H1 (cell line): ENCODE data around the gene LRBA. TPM values are rescaled to one million over a fixed set of nuclear protein-coding genes. Genes with fewer than 3 reads are reported as not detected.

Experiments used
- CTCF ChIA-PET: fragments of 300-600 bp; sonication (Branson Sonifier 250); formaldehyde crosslinking; loops from one replicate; lab custom pipeline; 2021; ENCODE audit not compliant: partially characterized antibody; lab: Charles Lee
- POLR2A ChIA-PET: fragments of 300-600 bp; sonication (Branson Sonifier 250); formaldehyde crosslinking; loops from one replicate; lab custom pipeline; 2021; ENCODE audit warnings: inconsistent platforms; ENCODE audit not compliant: partially characterized antibody; lab: Charles Lee
- DNase-seq, 2 experiments: peaks; one replicate each; pipeline versions ENCODE4 v3.0.0 to v3.0.0-alpha.2; 2010 to 2022; ENCODE audit warnings: low spot score in 2 of 2, low read depth in 1 of 2, mixed read lengths in 1 of 2
- FAIRE-seq: peaks from 2 replicates; lab custom pipeline; 2011; peaks lifted over from hg19 to GRCh38; lab: Jason Lieb, UNC
- H2AFZ ChIP-seq: 2 replicates; pipeline ENCODE4 v1.8.1; 2012; ENCODE audit warnings: low read length, inconsistent platforms
- H2AK5ac ChIP-seq: 2 replicates; pipeline ENCODE4 v1.6.1; 2013; ENCODE audit warnings: low read depth, low read length
- H2BK120ac ChIP-seq: replicated peaks from 2 replicates; pipeline ENCODE3; 2013; ENCODE audit warnings: low read depth, low read length, inconsistent platforms
- H2BK12ac ChIP-seq: 2 replicates; pipeline ENCODE4 v1.6.1; 2013; ENCODE audit warnings: low read depth, low read length
- H2BK15ac ChIP-seq: 2 replicates; pipeline ENCODE4 v1.6.1; 2013; ENCODE audit warnings: low read length
- H2BK20ac ChIP-seq: 2 replicates; pipeline ENCODE4 v1.6.1; 2013; ENCODE audit warnings: low read length
- H2BK5ac ChIP-seq: 2 replicates; pipeline ENCODE4 v1.6.1; 2013; ENCODE audit warnings: low read depth, low read length
- H3K14ac ChIP-seq: 2 replicates; pipeline ENCODE4 v1.6.1; 2013; ENCODE audit warnings: inconsistent platforms; ENCODE audit not compliant: insufficient read length
- H3K18ac ChIP-seq: 2 replicates; pipeline ENCODE4 v1.6.1; 2013; ENCODE audit warnings: low read length; ENCODE audit errors: extremely low read depth
- H3K23ac ChIP-seq: 2 replicates; pipeline ENCODE4 v1.6.1; 2013; ENCODE audit warnings: inconsistent platforms; ENCODE audit not compliant: insufficient read length
- H3K23me2 ChIP-seq: 2 replicates; pipeline ENCODE4 v1.6.1; 2013; ENCODE audit warnings: low read depth, low read length
- H3K27ac ChIP-seq: 2 replicates; pipeline ENCODE4 v1.6.1; 2011; ENCODE audit warnings: low read depth, low read length, inconsistent platforms
- H3K27me3 ChIP-seq, 4 experiments: replicated peaks in 1 of 4; 1 replicate in 1 of 4; 2 replicates in 3 of 4; pipeline versions ENCODE4 v1.6.1 to v1.8.1; 2011 to 2013; ENCODE audit warnings: low read length in 3 of 4, mild to moderate bottlenecking in 3 of 4, inconsistent platforms in 2 of 4, mixed read lengths in 2 of 4, moderate library complexity in 1 of 4; ENCODE audit not compliant: control insufficient read depth in 3 of 4, insufficient read depth in 3 of 4; ENCODE audit errors: extremely low read depth in 1 of 4
- H3K36me3 ChIP-seq, 4 experiments: 2 replicates each; pipeline versions ENCODE4 v1.6.1 to v1.8.1; 2011 to 2013; ENCODE audit warnings: mild to moderate bottlenecking in 4 of 4, low read length in 3 of 4, moderate library complexity in 2 of 4, control low read depth in 1 of 4, inconsistent platforms in 1 of 4; ENCODE audit not compliant: insufficient read depth in 4 of 4, control insufficient read depth in 2 of 4
- H3K4ac ChIP-seq: replicated peaks from 2 replicates; pipeline ENCODE3; 2013; ENCODE audit warnings: low read length, low read depth, mixed read lengths, inconsistent platforms; ENCODE audit not compliant: insufficient read length
- H3K4me1 ChIP-seq, 4 experiments: replicated peaks in 1 of 4; 1 replicate in 1 of 4; 2 replicates in 3 of 4; pipeline versions ENCODE4 v1.6.1 to v1.8.1; 2011 to 2013; ENCODE audit warnings: low read length in 3 of 4, inconsistent platforms in 2 of 4, mixed read lengths in 1 of 4; ENCODE audit not compliant: insufficient read depth in 4 of 4, control insufficient read depth in 3 of 4
- H3K4me2 ChIP-seq, 2 experiments: 2 replicates each; pipeline versions ENCODE4 v1.6.1 to v1.8.1; 2011 to 2013; ENCODE audit warnings: low read depth in 2 of 2, low read length in 2 of 2, control low read depth in 1 of 2, inconsistent platforms in 1 of 2, mild to moderate bottlenecking in 1 of 2; ENCODE audit not compliant: insufficient read depth in 1 of 2
- H3K4me3 ChIP-seq, 4 experiments: fragments of 200-600, 300-600 bp in 1 of 4; sonication (generic), shearing (Covaris generic), sonication (Bioruptor Twin) in 1 of 4; 2 replicates each; pipeline versions ENCODE4 v1.5.1 to v1.8.1; 2011 to 2016; ENCODE audit warnings: low read length in 4 of 4, low read depth in 3 of 4, control low read depth in 2 of 4, inconsistent platforms in 2 of 4, mild to moderate bottlenecking in 2 of 4, mixed read lengths in 1 of 4, moderate library complexity in 1 of 4; ENCODE audit not compliant: insufficient read depth in 2 of 4; ENCODE audit errors: extremely low read depth in 1 of 4
- H3K56ac ChIP-seq: replicated peaks from 2 replicates; pipeline ENCODE3; 2013; ENCODE audit warnings: low read depth, mild to moderate bottlenecking, mixed read lengths, low read length, inconsistent platforms; ENCODE audit not compliant: insufficient read length
- H3K79me1 ChIP-seq: 2 replicates; pipeline ENCODE4 v1.6.1; 2013; ENCODE audit warnings: low read depth, low read length, control low read depth
- H3K79me2 ChIP-seq, 2 experiments: 2 replicates each; pipeline versions ENCODE4 v1.6.1 to v1.8.1; 2012 to 2013; ENCODE audit warnings: low read length in 2 of 2, mild to moderate bottlenecking in 2 of 2, inconsistent platforms in 1 of 2; ENCODE audit not compliant: insufficient read depth in 2 of 2, control insufficient read depth in 1 of 2
- H3K9ac ChIP-seq, 4 experiments: replicated peaks in 1 of 4; 1 replicate in 1 of 4; 2 replicates in 3 of 4; pipeline versions ENCODE4 v1.6.1 to v1.8.1; 2011 to 2013; ENCODE audit warnings: low read depth in 3 of 4, low read length in 3 of 4, control low read depth in 2 of 4, mild to moderate bottlenecking in 2 of 4, moderate library complexity in 2 of 4, inconsistent platforms in 1 of 4; ENCODE audit errors: extremely low read depth in 1 of 4
- H3K9me3 ChIP-seq, 2 experiments: 2 replicates each; pipeline versions ENCODE4 v1.6.1 to v1.8.1; 2012 to 2013; ENCODE audit warnings: mild to moderate bottlenecking in 2 of 2, moderate library complexity in 2 of 2, control low read depth in 1 of 2, inconsistent platforms in 1 of 2, low read depth in 1 of 2, low read length in 1 of 2, mixed read lengths in 1 of 2; ENCODE audit not compliant: insufficient read depth in 2 of 2
- H4K20me1 ChIP-seq, 2 experiments: replicated peaks in 1 of 2; 2 replicates each; pipeline versions ENCODE3 to v1.8.1; 2011 to 2013; ENCODE audit warnings: inconsistent platforms in 2 of 2, low read length in 2 of 2, mild to moderate bottlenecking in 1 of 2; ENCODE audit not compliant: insufficient read depth in 2 of 2, control insufficient read depth in 1 of 2
- H4K5ac ChIP-seq: 2 replicates; pipeline ENCODE4 v1.6.1; 2013; ENCODE audit warnings: low read length, low read depth, mixed read lengths, inconsistent platforms; ENCODE audit not compliant: insufficient read length
- H4K8ac ChIP-seq: 2 replicates; pipeline ENCODE4 v1.8.0; 2013; ENCODE audit warnings: mild to moderate bottlenecking, moderate library complexity, low read length, inconsistent platforms; ENCODE audit not compliant: insufficient read depth; ENCODE audit errors: extremely low read depth
- H4K91ac ChIP-seq: replicated peaks from 2 replicates; pipeline ENCODE3; 2013; ENCODE audit warnings: low read length, mixed read lengths, inconsistent platforms; ENCODE audit not compliant: insufficient read length
- KDM5A ChIP-seq: fragments of 200-600 bp; IDR thresholded peaks from 2 replicates; pipeline ENCODE4 v1.7.1; 2012; ENCODE audit warnings: mild to moderate bottlenecking, low read length, inconsistent platforms, mixed read lengths
- ZNF274 ChIP-seq: IDR thresholded peaks from 2 replicates; pipeline ENCODE4 v1.7.0; 2012; ENCODE audit warnings: low read length, borderline replicate concordance; ENCODE audit errors: extremely low read depth
- WGBS, 2 experiments: shearing (Covaris generic) in 1 of 2; methylation state at CpG; one replicate each; pipeline versions ENCODE4 v1.1.6 to v1.1.7; 2013 to 2015; ENCODE audit warnings: low lambda C conversion rate in 2 of 2, mixed read lengths in 2 of 2, inconsistent platforms in 1 of 2, low coverage in 1 of 2, missing lambda C conversion rate in 1 of 2; ENCODE audit not compliant: insufficient replicate concordance in 2 of 2, insufficient coverage in 1 of 2, insufficient read length in 1 of 2; ENCODE audit errors: extremely low coverage in 1 of 2, missing lambda C conversion rate in 1 of 2; 5-methylcytosine and 5-hydroxymethylcytosine counted together
- polyA plus RNA-seq, 7 experiments: library from polyadenylated mRNA; depleted of rRNA in 3 of 7; stranded (reverse) in 5 of 7; unstranded in 2 of 7; fragments of >200 nt in 5 of 7; fragments of 200-250 nt in 2 of 7; gene quantifications; 1 replicate in 5 of 7; 2 replicates in 1 of 7; 4 replicates in 1 of 7; pipeline versions ENCODE4 v1.2.1 to v1.2.3, GENCODE V29; 2011 to 2013; ENCODE audit warnings: missing spikeins in 2 of 7, mixed read lengths in 2 of 7
- total RNA-seq: library from RNA; stranded (reverse); fragmentation: NEBNext Ultra II Directional; extraction: Animal tissue kit (Norgen Biotek cat#: 25700); gene quantifications from 2 replicates; pipeline ENCODE4 v1.2.1, GENCODE V29; 2021

Gene LRBA
- total and polyA plus RNA-seq, 2 of the 8 experiments (the other 6 are each of a cell fraction or from before 2014, with no cell fraction given): 54.6 to 83.2 TPM

GRCh38 chr4:150462743-150463142 lies 552.3 kb downstream of the LRBA start:
- Histone ChIP-seq H3K56ac (no peak overlapping the region), H3K23me2 (no peaks in the 10 kb centered on the region), H2BK5ac (no peak overlapping the region), H3K79me1 (no peaks in the 10 kb centered on the region), H3K4me1 (no peaks in the 10 kb centered on the region), H3K4me3 (no peak overlapping the region), H3K36me3 (no peaks in the 10 kb centered on the region), H2AK5ac (no peak overlapping the region), H3K9ac (no peak overlapping the region), H3K79me2 (no peaks in the 10 kb centered on the region), H4K5ac (no peak overlapping the region), H3K9me3 (no peaks in the 10 kb centered on the region), H2BK20ac (no peak overlapping the region), H3K14ac (no peak overlapping the region), H2AFZ (no peak overlapping the region), H2BK12ac (no peak overlapping the region), H4K8ac (no peak overlapping the region), H3K4ac (no peak overlapping the region), H2BK120ac (no peak overlapping the region), H3K4me2 (no peak overlapping the region), H3K23ac (no peak overlapping the region), H2BK15ac (no peak overlapping the region), H3K27me3 (no peaks in the 10 kb centered on the region), H4K91ac (no peak overlapping the region), H4K20me1 (no peaks in the 10 kb centered on the region), H3K18ac (no peak overlapping the region), H3K27ac (no peak overlapping the region)
- DNase-seq: no peak
- WGBS, 2 experiments: 95% methylated on average over 2 of the region's 2 CpGs; no CpG with 5 or more reads in 1 of the 2 experiments
- ChIA-PET CTCF (interaction anchor here (0.7 to 0.8 kb wide), 2 partner anchors 12 to 475 kb away, joined by 3 read pairs; no protein-coding TSS in a partner anchor), POLR2A (interaction anchor here (0.6 kb wide), 1 partner anchor 415 kb away, joined by 3 read pairs; no protein-coding TSS in a partner anchor)
- FAIRE-seq: no peak
- TF ChIP-seq KDM5A: no peak
- TF ChIP-seq ZNF274: no peak
